Measurements from ENCODE around the gene EGR2.

- no peak for TF ChIP-seq POLR2A (IDR thresholded peaks at IDR 0.05)
- TF ChIP-seq, protein P1, sequence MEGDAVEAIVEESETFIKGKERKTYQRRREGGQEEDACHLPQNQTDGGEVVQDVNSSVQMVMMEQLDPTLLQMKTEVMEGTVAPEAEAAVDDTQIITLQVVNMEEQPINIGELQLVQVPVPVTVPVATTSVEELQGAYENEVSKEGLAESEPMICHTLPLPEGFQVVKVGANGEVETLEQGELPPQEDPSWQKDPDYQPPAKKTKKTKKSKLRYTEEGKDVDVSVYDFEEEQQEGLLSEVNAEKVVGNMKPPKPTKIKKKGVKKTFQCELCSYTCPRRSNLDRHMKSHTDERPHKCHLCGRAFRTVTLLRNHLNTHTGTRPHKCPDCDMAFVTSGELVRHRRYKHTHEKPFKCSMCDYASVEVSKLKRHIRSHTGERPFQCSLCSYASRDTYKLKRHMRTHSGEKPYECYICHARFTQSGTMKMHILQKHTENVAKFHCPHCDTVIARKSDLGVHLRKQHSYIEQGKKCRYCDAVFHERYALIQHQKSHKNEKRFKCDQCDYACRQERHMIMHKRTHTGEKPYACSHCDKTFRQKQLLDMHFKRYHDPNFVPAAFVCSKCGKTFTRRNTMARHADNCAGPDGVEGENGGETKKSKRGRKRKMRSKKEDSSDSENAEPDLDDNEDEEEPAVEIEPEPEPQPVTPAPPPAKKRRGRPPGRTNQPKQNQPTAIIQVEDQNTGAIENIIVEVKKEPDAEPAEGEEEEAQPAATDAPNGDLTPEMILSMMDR (IDR thresholded peaks at IDR 0.05): peak; percentile 56 to 88 (median 81)
Measured at GRCh38 chr10:62817766-62818425, 1.7 kb upstream of the EGR2 start.
